Measurements from ENCODE around the gene FAM174C. TPM values are rescaled to one million over a fixed set of nuclear protein-coding genes. Genes with fewer than 3 reads are reported as not detected.

Gene FAM174C
- total and polyA plus RNA-seq, 2 donors (not counting 3 experiments of a cell fraction or from before 2014, with no cell fraction given) = 46.7 to 83.9 TPM

DNA sequence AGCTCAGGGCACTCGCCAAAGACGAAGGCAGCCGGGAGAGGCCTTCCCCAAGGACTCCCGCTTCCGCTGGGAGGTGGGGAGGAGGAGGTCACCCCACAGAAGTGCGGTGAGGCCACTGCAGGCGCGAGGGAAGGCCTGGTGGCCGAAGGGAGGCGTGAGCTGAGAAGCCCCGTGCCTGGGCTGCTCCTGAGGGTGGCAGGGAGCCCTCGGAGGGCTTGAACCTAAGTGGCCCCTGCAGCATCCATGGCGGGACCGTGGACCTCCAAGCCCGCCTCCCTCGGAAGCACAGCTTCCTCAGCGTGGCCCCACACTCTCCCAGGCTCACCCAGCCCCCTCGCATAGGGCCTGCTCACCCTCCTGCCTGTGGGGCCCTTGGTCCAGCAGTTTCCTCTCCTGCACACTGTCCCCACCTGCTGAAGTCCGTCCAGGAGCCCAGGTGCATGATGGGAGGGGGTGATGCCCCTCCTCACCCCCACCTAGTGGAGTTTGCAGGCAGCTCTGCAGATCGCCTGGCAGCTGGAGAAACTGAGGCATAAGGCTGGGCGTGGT lies 36.3 kb downstream of the FAM174C start:
- TF ChIP-seq JUN (IDR thresholded peaks at IDR 0.05; ENCODE audit: borderline replicate concordance, insufficient read depth, insufficient read length, low read depth) (no peak), MYC (IDR thresholded peaks at IDR 0.05; ENCODE audit: low read depth, low read length) (no peak), EZH2 (IDR thresholded peaks at IDR 0.05; ENCODE audit: borderline replicate concordance, low read depth, low read length, severe bottlenecking) (no peak), POLR2AphosphoS5 (IDR thresholded peaks at IDR 0.05; ENCODE audit: insufficient read depth, low read depth, low read length) (no peak), FOS (IDR thresholded peaks at IDR 0.05; ENCODE audit: borderline replicate concordance, insufficient read depth, low read length) (no peak), POLR2A (IDR thresholded peaks at IDR 0.05; ENCODE audit: low read depth, low read length) (no peak), GATA2 (IDR thresholded peaks at IDR 0.05; ENCODE audit: insufficient read depth, insufficient read length, low read depth, low read length) (no peak)
- TF ChIP-seq, protein P1, sequence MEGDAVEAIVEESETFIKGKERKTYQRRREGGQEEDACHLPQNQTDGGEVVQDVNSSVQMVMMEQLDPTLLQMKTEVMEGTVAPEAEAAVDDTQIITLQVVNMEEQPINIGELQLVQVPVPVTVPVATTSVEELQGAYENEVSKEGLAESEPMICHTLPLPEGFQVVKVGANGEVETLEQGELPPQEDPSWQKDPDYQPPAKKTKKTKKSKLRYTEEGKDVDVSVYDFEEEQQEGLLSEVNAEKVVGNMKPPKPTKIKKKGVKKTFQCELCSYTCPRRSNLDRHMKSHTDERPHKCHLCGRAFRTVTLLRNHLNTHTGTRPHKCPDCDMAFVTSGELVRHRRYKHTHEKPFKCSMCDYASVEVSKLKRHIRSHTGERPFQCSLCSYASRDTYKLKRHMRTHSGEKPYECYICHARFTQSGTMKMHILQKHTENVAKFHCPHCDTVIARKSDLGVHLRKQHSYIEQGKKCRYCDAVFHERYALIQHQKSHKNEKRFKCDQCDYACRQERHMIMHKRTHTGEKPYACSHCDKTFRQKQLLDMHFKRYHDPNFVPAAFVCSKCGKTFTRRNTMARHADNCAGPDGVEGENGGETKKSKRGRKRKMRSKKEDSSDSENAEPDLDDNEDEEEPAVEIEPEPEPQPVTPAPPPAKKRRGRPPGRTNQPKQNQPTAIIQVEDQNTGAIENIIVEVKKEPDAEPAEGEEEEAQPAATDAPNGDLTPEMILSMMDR (IDR thresholded peaks at IDR 0.05; ENCODE audit: extremely low read depth in 1 of 2, insufficient read depth in 1 of 2, low read depth in 1 of 2, low read length in 2 of 2) = no peak
- TF ChIP-seq, protein P2, sequence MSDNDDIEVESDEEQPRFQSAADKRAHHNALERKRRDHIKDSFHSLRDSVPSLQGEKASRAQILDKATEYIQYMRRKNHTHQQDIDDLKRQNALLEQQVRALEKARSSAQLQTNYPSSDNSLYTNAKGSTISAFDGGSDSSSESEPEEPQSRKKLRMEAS (IDR thresholded peaks at IDR 0.05; ENCODE audit: insufficient read depth, insufficient read length) = no peak
- Histone ChIP-seq H3K9me3 (replicated peaks; ENCODE audit: control insufficient read depth, insufficient read depth, low read length) (no peaks in the 10 kb centered on the region), H3K79me2 (ENCODE audit: control insufficient read depth, insufficient read depth, low read length) (no peaks in the 10 kb centered on the region), H3K4me3 (replicated peaks in 1 of 3; ENCODE audit: insufficient read depth in 1 of 3, low read depth in 1 of 3, low read length in 3 of 3) (no peak overlapping the region), H2AFZ (ENCODE audit: low read depth, low read length) (no peak overlapping the region), H3K9me1 (replicated peaks; ENCODE audit: control insufficient read depth, extremely low read depth, insufficient read depth, low read length) (no peaks in the 10 kb centered on the region), H3K9ac (replicated peaks; ENCODE audit: extremely low read depth, insufficient read depth, low read length) (no peak overlapping the region), H3K4me2 (ENCODE audit: insufficient read depth, low read length) (no peak overlapping the region), H3K36me3 (ENCODE audit: control insufficient read depth in 2 of 2, extremely low read depth in 1 of 2, insufficient read depth in 2 of 2, low read length in 2 of 2) (no peaks in the 10 kb centered on the region), H4K20me1 (replicated peaks; ENCODE audit: control insufficient read depth, extremely low read depth, insufficient read depth, low read length) (no peaks in the 10 kb centered on the region), H3K4me1 (ENCODE audit: control insufficient read depth, extremely low read depth, insufficient read depth, low read length) (peaks cover 13% of the 10 kb centered on the region), H3K27me3 (ENCODE audit: control insufficient read depth in 2 of 2, insufficient read depth in 2 of 2, low read length in 2 of 2) (peaks cover 6% of the 10 kb centered on the region in 2 experiments), H3K27ac (ENCODE audit: insufficient read depth, low read depth, low read length) (no peak overlapping the region)
- CTCF ChIA-PET = no interaction called here
- intact Hi-C loops (cut with micrococcal nuclease) = loop anchor here (5.0 kb wide), 1 partner anchor 41 kb away; a partner anchor contains a TSS
- no TSS peak for BruUV-seq (replicated peaks)
- DNase-seq (ENCODE audit: low read depth, low spot score) (no peak), FAIRE-seq (no peak)
- dilution Hi-C loops (cut with MboI; ENCODE audit: extremely low pct_ligation_motif_present, low sequenced_read_pairs) = no loop called here
- POLR2A ChIA-PET = no interaction called here
